Caco-2 (cell line): ENCODE results near the gene LRIG1. TPM values are rescaled to one million over a fixed set of nuclear protein-coding genes. Genes with fewer than 3 reads are reported as not detected.

Experiments
- BruUV-seq: library from RNA; stranded (reverse); fragments of 400-500 nt; replicated peaks from 2 replicates; lab custom pipeline; 2021; lab: Mats Ljungman, UMichigan
- CTCF ChIA-PET: fragments of 300-600 bp; sonication (Branson Sonifier 250); formaldehyde crosslinking; loops from one replicate; lab custom pipeline; 2022; ENCODE audit warnings: antibody characterized with exemption; lab: Charles Lee
- POLR2A ChIA-PET: fragments of 300-600 bp; sonication (Branson Sonifier 250); formaldehyde crosslinking; loops from one replicate; lab custom pipeline; 2022; ENCODE audit warnings: antibody characterized with exemption; lab: Charles Lee
- DNase-seq, 2 experiments: peaks; one replicate each; pipeline versions ENCODE4 v3.0.0 to v3.0.0-alpha.2; 2020 to 2022
- H3K27me3 ChIP-seq: replicated peaks from 2 replicates; pipeline ENCODE4 v1.6.0; 2011; ENCODE audit warnings: low read length; ENCODE audit not compliant: control insufficient read depth, insufficient read depth
- H3K36me3 ChIP-seq: 2 replicates; pipeline ENCODE4 v1.5.1; 2011; ENCODE audit warnings: low read length; ENCODE audit not compliant: control insufficient read depth, insufficient read depth
- H3K4me1 ChIP-seq: fragments of 250-450 bp; sonication (Bioruptor Pico); 2 replicates; pipeline ENCODE4 v1.5.1; 2020; ENCODE audit warnings: mild to moderate bottlenecking
- H3K4me3 ChIP-seq: 2 replicates; pipeline ENCODE4 v1.5.1; 2011; ENCODE audit warnings: low read depth, mild to moderate bottlenecking, control low read depth, low read length
- H3K9me3 ChIP-seq: fragments of 250-450 bp; sonication (Bioruptor Pico); 2 replicates; pipeline ENCODE4 v1.5.1; 2020; ENCODE audit warnings: mild to moderate bottlenecking, moderate library complexity
- H3K27ac Mint-ChIP-seq: one replicate; pipeline ENCODE4 v1.8.0; 2022; ENCODE audit warnings: mixed read lengths; ENCODE audit not compliant: unreplicated experiment
- H3K27me3 Mint-ChIP-seq: one replicate; pipeline ENCODE4 v1.8.0; 2022; ENCODE audit warnings: mixed read lengths; ENCODE audit not compliant: insufficient read depth, unreplicated experiment
- H3K36me3 Mint-ChIP-seq: one replicate; pipeline ENCODE4 v1.8.0; 2022; ENCODE audit warnings: mild to moderate bottlenecking, mixed read lengths; ENCODE audit not compliant: insufficient read depth, unreplicated experiment
- H3K4me1 Mint-ChIP-seq: one replicate; pipeline ENCODE4 v1.8.0; 2022; ENCODE audit warnings: low read depth, mixed read lengths; ENCODE audit not compliant: unreplicated experiment
- H3K4me3 Mint-ChIP-seq: one replicate; pipeline ENCODE4 v1.8.0; 2022; ENCODE audit warnings: mild to moderate bottlenecking, moderate library complexity, mixed read lengths; ENCODE audit not compliant: unreplicated experiment
- H3K9me3 Mint-ChIP-seq: one replicate; pipeline ENCODE4 v1.8.0; 2022; ENCODE audit warnings: mixed read lengths; ENCODE audit not compliant: unreplicated experiment
- CTCF ChIP-seq, 2 experiments: fragments of 200-600 bp in 1 of 2; IDR thresholded peaks; 1 replicate in 1 of 2; 2 replicates in 1 of 2; pipeline versions ENCODE4 v1.5.1 to v1.8.0; 2011 to 2022; ENCODE audit warnings: antibody characterized with exemption in 1 of 2, control low read depth in 1 of 2, inconsistent platforms in 1 of 2, low read depth in 1 of 2, low read length in 1 of 2, mild to moderate bottlenecking in 1 of 2, moderate library complexity in 1 of 2; ENCODE audit not compliant: insufficient read depth in 1 of 2, severe bottlenecking in 1 of 2, unreplicated experiment in 1 of 2
- intact Hi-C: fragments of 100-400 bp; cut with micrococcal nuclease; formaldehyde crosslinking; loops from one replicate; pipeline ENCODE4 v1.10.0; 2022; ENCODE audit not compliant: unreplicated experiment
- total RNA-seq: library from RNA; stranded (reverse); gene quantifications from 2 replicates; pipeline ENCODE4 v1.2.3, GENCODE V29; 2022

LRIG1 gene
- total RNA-seq, 1 experiment from 2014 or later: 43.4 TPM

- H3K27me3 Mint-ChIP-seq: no peaks in the 10 kb centered on the region
- POLR2A ChIA-PET: no interaction called here
These were observed 842 bp upstream of the LRIG1 start for GRCh38 chr3:66501483-66502244.

GRCh38 chr3:66499881-66500575 lies 794 bp downstream of the LRIG1 start:
- no peaks in the 10 kb centered on the region for H3K9me3 Mint-ChIP-seq
- peak overlapping the region; percentile 91 for H3K4me3 Mint-ChIP-seq
- H3K36me3 Mint-ChIP-seq: no peaks in the 10 kb centered on the region
- peaks cover 35% of the 10 kb centered on the region for H3K4me1 Mint-ChIP-seq
- no peak for TF ChIP-seq CTCF (IDR thresholded peaks at IDR 0.05; ENCODE audit: insufficient read depth in 1 of 2, low read depth in 1 of 2, low read length in 1 of 2, severe bottlenecking in 1 of 2, unreplicated experiment in 1 of 2)
- CTCF ChIA-PET: no interaction called here
- Histone ChIP-seq H3K4me1 (peaks cover 42% of the 10 kb centered on the region), H3K4me3 (peak overlapping the region; percentile 98), H3K9me3 (no peaks in the 10 kb centered on the region), H3K27me3 (no peaks in the 10 kb centered on the region), H3K36me3 (no peaks in the 10 kb centered on the region)
- H3K27me3 Mint-ChIP-seq: no peaks in the 10 kb centered on the region
- H3K27ac Mint-ChIP-seq: peak overlapping the region; percentile 79
- DNase-seq: peak in 1 of 2 experiments; percentile 51
- intact Hi-C loops: loop anchor here (2.0 to 10.0 kb wide), 4 partner anchors 91 to 317 kb away; no protein-coding TSS in a partner anchor
- POLR2A ChIA-PET: no interaction called here
- BruUV-seq: no TSS peak

More at GRCh38 chr3:66501483-66502244, 842 bp upstream of the LRIG1 start:
- no peak for DNase-seq
- Mint-ChIP-seq H3K4me1 (peaks cover 22% of the 10 kb centered on the region), H3K4me3 (peak overlapping the region; percentile 91), H3K36me3 (no peaks in the 10 kb centered on the region), H3K9me3 (no peaks in the 10 kb centered on the region), H3K27ac (peak overlapping the region; percentile 73)
- Histone ChIP-seq H3K4me3 (peak overlapping the region; percentile 27), H3K36me3 (no peaks in the 10 kb centered on the region), H3K27me3 (no peaks in the 10 kb centered on the region), H3K9me3 (no peaks in the 10 kb centered on the region), H3K4me1 (peaks cover 33% of the 10 kb centered on the region)
- CTCF ChIA-PET: no interaction called here
- no TSS peak for BruUV-seq
- no peak for TF ChIP-seq CTCF (IDR thresholded peaks at IDR 0.05; ENCODE audit: insufficient read depth in 1 of 2, low read depth in 1 of 2, low read length in 1 of 2, severe bottlenecking in 1 of 2, unreplicated experiment in 1 of 2)
- intact Hi-C loops: loop anchor here (1.0 to 10.0 kb wide), 5 partner anchors 20 to 316 kb away; no protein-coding TSS in a partner anchor
